Epithelial cell of proximal tubule (primary cell): ENCODE measurements around the gene EVI2A. TPM values are rescaled to one million over a fixed set of nuclear protein-coding genes. Genes with fewer than 3 reads are reported as not detected.
"Not testable (repeated sequence)": the region's sequence is repeated elsewhere in the genome, so short reads cannot be mapped to it uniquely, and the experiment has no call there.

Source experiments
- DNase-seq: peaks from one replicate; pipeline ENCODE4 v3.0.0-alpha.2; 2011; ENCODE audit warnings: low read depth
- H3K4me3 ChIP-seq: 2 replicates; pipeline ENCODE4 v1.5.1; 2011; ENCODE audit warnings: low read depth, mild to moderate bottlenecking, low read length
- total RNA-seq: library from RNA; depleted of rRNA; stranded (reverse); fragments of >200 nt; gene quantifications from 2 replicates; pipeline ENCODE4 v1.2.3, GENCODE V29; 2015
- TF ChIP-seq, protein P1 (sequence below): conservative IDR thresholded peaks from 2 replicates; pipeline ENCODE4 v1.5.1; 2012; ENCODE audit warnings: low read depth, mild to moderate bottlenecking, low read length

EVI2A gene
- total RNA-seq, 1 donor from 2014 or later: not detected

DNA sequence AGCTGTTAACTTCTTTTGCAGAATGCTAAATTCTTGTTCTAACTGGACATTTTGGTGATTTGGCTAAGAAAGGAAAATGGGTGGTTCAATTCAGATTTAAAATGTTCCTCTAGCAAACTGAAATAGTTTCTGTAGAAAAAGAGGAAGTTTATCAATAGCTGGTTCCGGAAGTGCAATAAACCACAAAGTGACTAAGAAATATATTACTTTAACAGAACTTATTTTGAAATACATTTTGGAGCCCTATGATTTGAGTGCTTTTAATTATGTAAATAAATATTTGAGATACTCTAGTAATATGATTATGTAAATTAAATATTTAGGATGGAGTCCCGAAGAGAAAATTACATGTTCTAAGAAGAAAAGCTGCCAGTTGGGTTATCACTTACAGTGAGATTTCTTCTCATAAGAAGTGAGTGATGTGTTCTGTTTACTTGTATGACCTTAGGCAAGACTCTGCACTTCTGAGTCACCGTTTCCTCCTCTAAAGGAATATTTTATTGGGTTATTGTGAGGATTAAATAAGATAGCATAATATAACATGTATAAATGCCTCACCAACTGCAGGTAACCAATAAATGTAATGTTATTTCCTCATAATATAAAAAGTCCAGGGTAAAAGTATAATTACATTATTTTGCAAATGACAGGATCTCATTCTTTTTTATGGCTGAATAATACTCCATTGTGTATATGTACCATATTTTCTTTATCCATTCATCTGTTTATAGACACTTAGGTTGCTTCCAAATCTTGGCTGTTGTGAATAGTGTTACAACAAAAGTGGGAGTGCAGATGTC is 7.2 kb downstream of the EVI2A start, which contains the start of gene EVI2B:
Gene EVI2B, minus strand, starts transcription at position 73 of the 800 bp plus-strand sequence. CDS start 8,445 bp downstream, outside the sequence.
- H3K4me3 ChIP-seq: no peak within 1 kb of the TSS
- DNase-seq: no peak
- TF ChIP-seq, protein P1, sequence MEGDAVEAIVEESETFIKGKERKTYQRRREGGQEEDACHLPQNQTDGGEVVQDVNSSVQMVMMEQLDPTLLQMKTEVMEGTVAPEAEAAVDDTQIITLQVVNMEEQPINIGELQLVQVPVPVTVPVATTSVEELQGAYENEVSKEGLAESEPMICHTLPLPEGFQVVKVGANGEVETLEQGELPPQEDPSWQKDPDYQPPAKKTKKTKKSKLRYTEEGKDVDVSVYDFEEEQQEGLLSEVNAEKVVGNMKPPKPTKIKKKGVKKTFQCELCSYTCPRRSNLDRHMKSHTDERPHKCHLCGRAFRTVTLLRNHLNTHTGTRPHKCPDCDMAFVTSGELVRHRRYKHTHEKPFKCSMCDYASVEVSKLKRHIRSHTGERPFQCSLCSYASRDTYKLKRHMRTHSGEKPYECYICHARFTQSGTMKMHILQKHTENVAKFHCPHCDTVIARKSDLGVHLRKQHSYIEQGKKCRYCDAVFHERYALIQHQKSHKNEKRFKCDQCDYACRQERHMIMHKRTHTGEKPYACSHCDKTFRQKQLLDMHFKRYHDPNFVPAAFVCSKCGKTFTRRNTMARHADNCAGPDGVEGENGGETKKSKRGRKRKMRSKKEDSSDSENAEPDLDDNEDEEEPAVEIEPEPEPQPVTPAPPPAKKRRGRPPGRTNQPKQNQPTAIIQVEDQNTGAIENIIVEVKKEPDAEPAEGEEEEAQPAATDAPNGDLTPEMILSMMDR: no peak

DNA sequence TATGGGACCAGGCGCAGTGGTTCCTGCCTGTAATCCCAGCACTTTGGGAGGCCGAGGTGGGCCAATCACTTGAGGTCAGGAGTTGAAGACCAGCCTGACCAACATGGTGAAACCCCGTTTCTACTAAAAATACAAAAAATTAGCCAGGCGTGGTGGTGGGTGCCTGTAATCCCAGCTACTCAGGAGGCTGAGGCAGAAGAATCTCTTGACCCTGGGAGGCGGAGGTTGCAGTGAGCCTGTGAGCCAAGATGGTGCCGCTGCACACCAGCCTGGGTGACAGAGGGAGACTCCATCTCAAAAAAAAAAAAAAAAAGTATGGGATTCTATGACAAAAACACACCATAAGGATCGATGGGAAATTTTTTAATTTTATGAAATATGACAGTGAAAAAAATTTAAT is 9.2 kb downstream of the EVI2A start:
- H3K4me3 ChIP-seq, DNase-seq: not testable (repeated sequence)

- TF ChIP-seq, protein P1: no peak
- DNase-seq: no peak
- H3K4me3 ChIP-seq: no peak overlapping the region
Observed at GRCh38 chr17:31311526-31311925, 9.9 kb downstream of the EVI2A start.

GRCh38 chr17:31310886-31311285 is 10.5 kb downstream of the EVI2A start:
- no peak for DNase-seq
- no peak overlapping the region for H3K4me3 ChIP-seq
- TF ChIP-seq, protein P1: no peak

- DNase-seq: no peak
- no peak overlapping the region for H3K4me3 ChIP-seq
- TF ChIP-seq, protein P1: no peak
Observed at GRCh38 chr17:31310260-31310659, 11.2 kb downstream of the EVI2A start.

GRCh38 chr17:31309556-31309955 is 11.9 kb downstream of the EVI2A start:
- no peak overlapping the region for H3K4me3 ChIP-seq
- TF ChIP-seq, protein P1: no peak
- DNase-seq: no peak

DNA sequence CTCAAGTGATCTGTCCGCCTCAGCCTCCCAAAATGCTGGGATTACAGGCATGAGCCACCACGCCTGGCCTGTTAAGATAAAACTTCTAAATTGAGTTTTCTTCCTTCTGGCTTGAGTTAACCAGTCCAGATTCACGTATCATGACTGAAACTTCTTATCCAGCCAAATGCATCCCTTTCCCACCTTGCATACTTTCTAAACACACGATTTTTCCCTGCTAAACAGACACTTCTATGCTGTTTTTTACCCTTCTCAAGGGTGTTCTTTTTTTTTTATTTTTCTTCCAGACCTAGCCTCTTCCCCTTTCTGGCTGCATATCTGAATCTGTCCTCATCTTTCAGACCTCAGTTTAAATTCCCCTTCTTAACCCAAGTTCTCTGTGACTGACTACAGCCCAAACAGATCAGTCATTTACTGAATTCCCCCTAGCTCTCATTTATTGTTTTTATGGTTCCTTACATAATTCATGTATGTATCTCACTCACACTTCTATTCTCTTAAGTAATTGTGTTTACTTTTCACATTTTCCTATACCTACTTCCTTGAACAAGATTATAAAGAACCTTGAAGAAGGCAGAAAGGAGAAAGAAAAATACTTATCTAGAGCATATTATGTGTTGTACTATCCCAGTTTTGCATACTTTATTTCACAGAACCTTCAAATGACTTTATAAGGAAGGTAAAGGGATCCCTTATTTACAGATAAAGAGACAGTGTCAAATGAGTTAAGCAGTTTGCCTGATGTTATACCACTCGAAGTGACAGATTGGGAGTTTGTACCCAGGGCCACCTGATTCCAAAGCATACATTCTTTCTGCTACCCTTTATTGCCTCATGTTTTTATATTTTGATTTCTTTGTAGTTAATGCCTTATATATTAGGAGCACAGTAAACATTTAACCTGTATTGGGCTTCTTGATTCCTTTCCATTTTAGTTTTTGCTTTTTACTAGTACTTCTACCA is 12.8 kb downstream of the EVI2A start:
- no peak overlapping the region for H3K4me3 ChIP-seq
- no peak for DNase-seq
- TF ChIP-seq, protein P1: no peak
